Neural progenitor cell (in vitro differentiated cells): ENCODE data around the gene TMEM248. TPM values are rescaled to one million over a fixed set of nuclear protein-coding genes. Genes with fewer than 3 reads are reported as not detected.
A peak's percentile ranks its signal among the peaks of the same experiment; 100 is the strongest.

Experiments
- DNase-seq: peaks from one replicate; pipeline ENCODE4 v3.0.0-alpha.2; 2016; ENCODE audit warnings: low spot score
- H2AFZ ChIP-seq: fragments of 200-600 bp; sonication (generic); replicated peaks from 2 replicates; pipeline ENCODE4 v1.6.1; 2016; ENCODE audit warnings: antibody characterized with exemption
- H3F3A ChIP-seq: fragments of 200-600 bp; sonication (generic); 2 replicates; pipeline ENCODE4 v1.6.1; 2016; ENCODE audit warnings: antibody characterized with exemption, low read depth
- H3K27ac ChIP-seq: fragments of 200-600 bp; sonication (generic); 2 replicates; pipeline ENCODE4 v1.5.1; 2016; ENCODE audit warnings: mild to moderate bottlenecking
- H3K27me3 ChIP-seq: fragments of 200-600 bp; sonication (generic); 2 replicates; pipeline ENCODE4 v1.6.1; 2016; ENCODE audit warnings: mild to moderate bottlenecking, moderate library complexity
- H3K36me3 ChIP-seq: fragments of 200-600 bp; sonication (generic); 2 replicates; pipeline ENCODE4 v1.5.1; 2016
- H3K4me1 ChIP-seq: fragments of 200-600 bp; sonication (generic); 2 replicates; pipeline ENCODE4 v1.6.1; 2016; ENCODE audit warnings: mixed run types
- H3K4me2 ChIP-seq: fragments of 200-600 bp; sonication (generic); 2 replicates; pipeline ENCODE4 v1.6.1; 2016
- H3K4me3 ChIP-seq: fragments of 200-600 bp; sonication (generic); 2 replicates; pipeline ENCODE4 v1.5.1; 2016
- H3K79me2 ChIP-seq: fragments of 200-600 bp; sonication (generic); 2 replicates; pipeline ENCODE4 v1.6.1; 2016; ENCODE audit warnings: low read depth
- H3K9ac ChIP-seq: fragments of 200-600 bp; sonication (generic); 2 replicates; pipeline ENCODE4 v1.6.1; 2016
- H3K9me3 ChIP-seq: fragments of 200-600 bp; sonication (generic); 2 replicates; pipeline ENCODE4 v1.5.1; 2016; ENCODE audit warnings: low read depth
- H4K20me1 ChIP-seq: fragments of 200-600 bp; sonication (generic); 2 replicates; pipeline ENCODE4 v1.6.1; 2016; ENCODE audit warnings: low read depth
- H3K27ac Mint-ChIP-seq: 3 replicates; pipeline ENCODE4 v1.8.0; 2021; ENCODE audit warnings: mixed read lengths
- H3K27me3 Mint-ChIP-seq: 2 replicates; pipeline ENCODE4 v1.8.0; 2022; ENCODE audit warnings: low read depth, mild to moderate bottlenecking, inconsistent platforms, moderate library complexity, mixed read lengths; ENCODE audit not compliant: insufficient read depth
- H3K36me3 Mint-ChIP-seq: 3 replicates; pipeline ENCODE4 v1.8.0; 2021; ENCODE audit warnings: mixed read lengths
- H3K4me1 Mint-ChIP-seq: 3 replicates; pipeline ENCODE4 v1.8.0; 2021; ENCODE audit warnings: mixed read lengths
- H3K4me3 Mint-ChIP-seq: 3 replicates; pipeline ENCODE4 v1.8.0; 2021; ENCODE audit warnings: mild to moderate bottlenecking, moderate library complexity, mixed read lengths
- H3K9me3 Mint-ChIP-seq: 3 replicates; pipeline ENCODE4 v1.8.0; 2020; ENCODE audit warnings: mixed read lengths
- EZH2 ChIP-seq: fragments of 200-600 bp; sonication (generic); IDR thresholded peaks from 2 replicates; pipeline ENCODE4 v1.6.1; 2017; ENCODE audit warnings: antibody characterized with exemption, mild to moderate bottlenecking, moderate library complexity
- EZH2phosphoT487 ChIP-seq: fragments of 200-600 bp; sonication (generic); IDR thresholded peaks from 2 replicates; pipeline ENCODE4 v1.6.1; 2017; ENCODE audit warnings: antibody characterized with exemption
- total RNA-seq: library from RNA; depleted of rRNA; stranded (reverse); fragments of >200 nt; gene quantifications from 2 replicates; pipeline ENCODE4 v1.2.3, GENCODE V29; 2015; ENCODE audit warnings: low replicate concordance
- TF ChIP-seq, protein P1 (sequence below): fragments of 200-600 bp; sonication (generic); IDR thresholded peaks from 2 replicates; pipeline ENCODE4 v1.5.1; 2017; ENCODE audit warnings: antibody characterized with exemption, mild to moderate bottlenecking

TMEM248 gene
- total RNA-seq, 1 donor from 2014 or later, result 59.9 TPM

DNA sequence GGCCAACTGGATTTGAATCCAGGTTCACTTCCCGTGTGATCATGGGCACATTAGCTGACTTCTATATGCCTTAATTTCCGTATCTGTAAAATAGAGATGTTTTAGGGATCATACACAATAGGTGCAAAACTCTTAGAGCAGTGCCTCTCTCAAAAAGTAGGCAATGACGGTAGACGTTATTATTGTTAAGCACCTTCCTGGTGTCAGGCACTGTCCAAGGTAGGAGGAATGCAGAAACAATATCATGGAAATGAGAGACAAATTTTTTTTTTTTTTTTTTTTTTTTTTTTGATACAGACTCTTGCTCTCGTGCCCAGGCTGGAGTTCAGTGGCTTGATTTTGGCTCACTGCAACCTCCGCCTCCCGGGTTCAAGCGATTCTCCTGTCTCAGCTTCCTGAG lies 8.1 kb downstream of the TMEM248 start:
- no peak for DNase-seq
- Mint-ChIP-seq H3K36me3 (peaks cover 17% of the 10 kb centered on the region), H3K4me1 (peaks cover 11% of the 10 kb centered on the region), H3K9me3 (no peaks in the 10 kb centered on the region), H3K27me3 (peaks cover 4% of the 10 kb centered on the region), H3K4me3 (no peak overlapping the region), H3K27ac (peak overlapping the region; percentile 60)
- H3K79me2 ChIP-seq, result peaks cover 100% of the 10 kb centered on the region
- no peaks in the 10 kb centered on the region for H3F3A ChIP-seq
- H3K4me2 ChIP-seq, result no peak overlapping the region
- no peak overlapping the region for H3K9ac ChIP-seq
- TF ChIP-seq, protein P1, sequence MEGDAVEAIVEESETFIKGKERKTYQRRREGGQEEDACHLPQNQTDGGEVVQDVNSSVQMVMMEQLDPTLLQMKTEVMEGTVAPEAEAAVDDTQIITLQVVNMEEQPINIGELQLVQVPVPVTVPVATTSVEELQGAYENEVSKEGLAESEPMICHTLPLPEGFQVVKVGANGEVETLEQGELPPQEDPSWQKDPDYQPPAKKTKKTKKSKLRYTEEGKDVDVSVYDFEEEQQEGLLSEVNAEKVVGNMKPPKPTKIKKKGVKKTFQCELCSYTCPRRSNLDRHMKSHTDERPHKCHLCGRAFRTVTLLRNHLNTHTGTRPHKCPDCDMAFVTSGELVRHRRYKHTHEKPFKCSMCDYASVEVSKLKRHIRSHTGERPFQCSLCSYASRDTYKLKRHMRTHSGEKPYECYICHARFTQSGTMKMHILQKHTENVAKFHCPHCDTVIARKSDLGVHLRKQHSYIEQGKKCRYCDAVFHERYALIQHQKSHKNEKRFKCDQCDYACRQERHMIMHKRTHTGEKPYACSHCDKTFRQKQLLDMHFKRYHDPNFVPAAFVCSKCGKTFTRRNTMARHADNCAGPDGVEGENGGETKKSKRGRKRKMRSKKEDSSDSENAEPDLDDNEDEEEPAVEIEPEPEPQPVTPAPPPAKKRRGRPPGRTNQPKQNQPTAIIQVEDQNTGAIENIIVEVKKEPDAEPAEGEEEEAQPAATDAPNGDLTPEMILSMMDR, result no peak
- no peak for TF ChIP-seq EZH2
- TF ChIP-seq EZH2phosphoT487, result no peak
- H3K4me3 ChIP-seq, result no peak overlapping the region
- no peak overlapping the region for H3K27ac ChIP-seq
- no peaks in the 10 kb centered on the region for H3K9me3 ChIP-seq
- peaks cover 19% of the 10 kb centered on the region for H4K20me1 ChIP-seq
- H3K36me3 ChIP-seq, result no peaks in the 10 kb centered on the region
- peaks cover 5% of the 10 kb centered on the region for H3K4me1 ChIP-seq
- H2AFZ ChIP-seq, result no peak overlapping the region
- no peaks in the 10 kb centered on the region for H3K27me3 ChIP-seq

DNA sequence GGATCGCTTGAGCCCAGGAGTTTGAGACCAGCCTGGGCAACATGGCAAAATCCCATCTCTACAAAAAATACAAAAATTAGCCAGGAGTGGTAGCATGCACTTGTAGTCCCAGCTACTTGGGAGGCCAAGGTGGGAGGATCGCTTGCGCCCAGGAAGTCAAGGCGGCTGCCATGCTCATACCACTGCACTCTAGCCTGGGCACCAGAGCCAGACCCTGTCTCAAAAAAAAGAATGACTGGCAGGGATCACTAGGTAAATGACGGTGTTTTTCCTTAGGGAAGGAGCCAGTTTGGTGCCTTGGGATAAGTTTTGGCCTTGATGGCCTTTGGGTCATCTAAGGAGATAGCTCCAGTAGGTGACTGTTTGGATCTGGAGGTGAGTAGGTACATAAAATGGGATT lies 8.9 kb downstream of the TMEM248 start:
- peaks cover 11% of the 10 kb centered on the region for H3K4me1 Mint-ChIP-seq
- Histone ChIP-seq H3K36me3 (no peaks in the 10 kb centered on the region), H3K4me1 (peaks cover 5% of the 10 kb centered on the region), H3K27me3 (no peaks in the 10 kb centered on the region), H3K79me2 (peaks cover 100% of the 10 kb centered on the region), H3K27ac (no peak overlapping the region), H3F3A (no peaks in the 10 kb centered on the region), H4K20me1 (peaks cover 19% of the 10 kb centered on the region), H3K9me3 (no peaks in the 10 kb centered on the region), H2AFZ (no peak overlapping the region), H3K4me2 (peak overlapping the region; percentile 69), H3K9ac (no peak overlapping the region), H3K4me3 (peak overlapping the region; percentile 33)
- peaks cover 4% of the 10 kb centered on the region for H3K27me3 Mint-ChIP-seq
- no peak for TF ChIP-seq EZH2
- TF ChIP-seq EZH2phosphoT487, result no peak
- TF ChIP-seq, protein P1, result no peak
- no peaks in the 10 kb centered on the region for H3K9me3 Mint-ChIP-seq
- peaks cover 20% of the 10 kb centered on the region for H3K36me3 Mint-ChIP-seq
- peak overlapping the region; percentile 46 for H3K27ac Mint-ChIP-seq
- H3K4me3 Mint-ChIP-seq, result no peak overlapping the region
- no peak for DNase-seq

DNA sequence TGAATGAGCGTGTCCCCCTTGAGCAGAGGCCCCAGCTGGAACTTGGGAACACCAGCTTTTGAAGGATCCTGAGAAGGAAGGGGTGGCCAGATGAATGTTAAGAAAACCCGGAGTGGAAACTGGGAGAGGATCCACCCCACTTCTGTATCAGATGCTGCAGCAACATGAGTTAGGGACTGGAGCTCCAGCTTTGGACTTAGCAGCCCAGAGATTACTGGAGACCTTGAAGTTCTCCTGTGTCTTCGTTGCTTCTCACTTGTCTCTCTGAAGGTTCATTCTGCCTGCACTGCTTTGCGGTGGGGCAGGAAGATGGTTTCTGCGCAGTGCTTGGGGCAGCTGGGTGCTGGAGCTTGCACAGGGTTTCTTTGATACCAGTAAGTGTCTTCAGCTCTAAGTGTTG lies 9.3 kb downstream of the TMEM248 start:
- Histone ChIP-seq H3K9ac (no peak overlapping the region), H3K27ac (no peak overlapping the region)
- TF ChIP-seq EZH2phosphoT487 (no peak), EZH2 (no peak)
- TF ChIP-seq, protein P1, result no peak

More for the DNA sequence above, 9.3 kb downstream of the TMEM248 start:
- Histone ChIP-seq H3K4me1 (peaks cover 5% of the 10 kb centered on the region), H3F3A (no peaks in the 10 kb centered on the region), H3K4me2 (peak overlapping the region; percentile 69), H3K9me3 (no peaks in the 10 kb centered on the region), H2AFZ (no peak overlapping the region), H3K36me3 (no peaks in the 10 kb centered on the region), H4K20me1 (peaks cover 19% of the 10 kb centered on the region), H3K79me2 (peaks cover 100% of the 10 kb centered on the region), H3K4me3 (peak overlapping the region; percentile 33), H3K27me3 (no peaks in the 10 kb centered on the region)
- H3K27ac Mint-ChIP-seq, result peak overlapping the region; percentile 46
- no peaks in the 10 kb centered on the region for H3K9me3 Mint-ChIP-seq
- H3K4me3 Mint-ChIP-seq, result no peak overlapping the region
- peak; percentile 83 for DNase-seq
- H3K27me3 Mint-ChIP-seq, result peaks cover 4% of the 10 kb centered on the region
- H3K36me3 Mint-ChIP-seq, result peaks cover 16% of the 10 kb centered on the region
- H3K4me1 Mint-ChIP-seq, result peaks cover 10% of the 10 kb centered on the region
